ENCODE results near the gene USH1C. TPM values are rescaled to one million over a fixed set of nuclear protein-coding genes. Genes with fewer than 3 reads are reported as not detected.
A peak's percentile ranks its signal among the peaks of the same experiment; 100 is the strongest.

USH1C gene
- total RNA-seq, 1 experiment from 2014 or later: 1.0 TPM

GRCh38 chr11:17579451-17579850 lies 35.2 kb upstream of the USH1C start:
- Mint-ChIP-seq H3K9me3 (peaks cover 2 to 4% of the 10 kb centered on the region in 2 experiments; a peak in 2 of 5 replicates), H3K4me1 (peaks cover 23 to 31% of the 10 kb centered on the region in 2 experiments), H3K36me3 (ENCODE audit: insufficient read depth in 1 of 3, low read depth in 3 of 3) (no peaks in the 10 kb centered on the region), H3K27ac (no peak overlapping the region), H3K4me3 (no peak overlapping the region), H3K27me3 (ENCODE audit: low read depth) (peaks cover 5% of the 10 kb centered on the region)
- Histone ChIP-seq H3K4me1 (ENCODE audit: insufficient read depth, low read length) (no peaks in the 10 kb centered on the region), H3K56ac (ENCODE audit: insufficient read length, low read depth, low read length) (no peak overlapping the region), H2BK15ac (ENCODE audit: low read depth, low read length) (no peak overlapping the region), H2BK12ac (ENCODE audit: insufficient read length, low read depth, low read length) (no peak overlapping the region), H3K18ac (ENCODE audit: insufficient read length, low read depth, low read length) (no peak overlapping the region), H3K9me3 (ENCODE audit: control insufficient read depth, low read depth, low read length) (no peaks in the 10 kb centered on the region), H3K4ac (ENCODE audit: low read depth, low read length) (no peak overlapping the region), H3K4me2 (ENCODE audit: insufficient read depth, insufficient read length, low read length) (no peak overlapping the region), H4K91ac (ENCODE audit: insufficient read length, low read depth, low read length) (no peak overlapping the region), H4K5ac (ENCODE audit: insufficient read length, low read depth, low read length) (no peak overlapping the region), H3K9ac (ENCODE audit: extremely low read depth, insufficient read length, low read length) (no peak overlapping the region), H2AK5ac (ENCODE audit: insufficient read length, low read length) (no peak overlapping the region), H4K8ac (replicated peaks; ENCODE audit: insufficient read length, low read depth, low read length) (no peak overlapping the region), H2BK120ac (ENCODE audit: low read depth, low read length, poor library complexity, severe bottlenecking) (no peak overlapping the region), H3K79me1 (ENCODE audit: insufficient read depth, low read depth, low read length, poor library complexity, severe bottlenecking) (no peaks in the 10 kb centered on the region), H2AFZ (ENCODE audit: low read length) (no peak overlapping the region), H2BK5ac (ENCODE audit: insufficient read length, low read length) (no peak overlapping the region), H3K79me2 (ENCODE audit: insufficient read depth, low read length) (no peaks in the 10 kb centered on the region), H2BK20ac (ENCODE audit: low read depth, low read length, poor library complexity, severe bottlenecking) (no peak overlapping the region), H3K27ac (ENCODE audit: insufficient read length, low read depth, low read length) (no peak overlapping the region), H4K20me1 (ENCODE audit: control insufficient read depth, insufficient read depth, insufficient read length) (no peaks in the 10 kb centered on the region), H3K27me3 (ENCODE audit: insufficient read depth, low read length) (no peaks in the 10 kb centered on the region), H3K23ac (ENCODE audit: insufficient read length, low read depth, low read length) (no peak overlapping the region), H3T11ph (ENCODE audit: low read length) (no peak overlapping the region), H3K14ac (ENCODE audit: insufficient read depth, low read length) (no peak overlapping the region), H3K23me2 (ENCODE audit: insufficient read length, low read depth, low read length, poor library complexity, severe bottlenecking) (no peaks in the 10 kb centered on the region)
- no CpG with 5 or more reads among the region's 7 CpGs for WGBS (ENCODE audit: extremely low coverage, insufficient read length, low lambda C conversion rate)
- peak; percentile 15 for DNase-seq
- no peak for TF ChIP-seq CTCF (conservative IDR thresholded peaks at IDR 0.05)
